HepG2 (cell line): ENCODE results near the gene FRMD8. TPM values are rescaled to one million over a fixed set of nuclear protein-coding genes. Genes with fewer than 3 reads are reported as not detected.

ENCODE experiments used
- ATAC-seq: fragments of 200-7000 bp; cut with Tn5 transposase; 3 replicates; pipeline ENCODE4 v1.9.1; 2020; ENCODE audit warnings: mild to moderate bottlenecking, moderate library complexity
- BruUV-seq: library from RNA; stranded (reverse); fragments of 400-500 nt; replicated peaks from 2 replicates; lab custom pipeline; 2021; lab: Mats Ljungman, UMichigan
- CTCF ChIA-PET: fragments of 300-600 bp; formaldehyde crosslinking; extraction: SDS; loops from one replicate; lab custom pipeline; 2021; ENCODE audit warnings: low total read pairs, inconsistent platforms, low intra/inter-chr PET ratio; lab: Yijun Ruan, JAX
- POLR2A ChIA-PET: fragments of 350-600 bp; sonication (Branson Sonifier 250); formaldehyde crosslinking; loops from one replicate; lab custom pipeline; 2020; ENCODE audit warnings: antibody characterized with exemption, inconsistent platforms; lab: Yijun Ruan, JAX
- DNase-seq: peaks from one replicate; pipeline ENCODE4 v3.0.0-alpha.2; 2015; ENCODE audit warnings: low spot score
- FAIRE-seq: peaks from 3 replicates; lab custom pipeline; 2011; peaks lifted over from hg19 to GRCh38; lab: Jason Lieb, UNC
- H2AFZ ChIP-seq: one replicate; pipeline ENCODE4 v1.6.1; 2011; ENCODE audit warnings: low read length, inconsistent platforms
- H3K27ac ChIP-seq: fragments of 300-600 bp; 3 replicates; pipeline ENCODE4 v1.8.0; 2011; ENCODE audit warnings: mixed run types, mild to moderate bottlenecking, mixed read lengths, low read length, inconsistent platforms; ENCODE audit not compliant: insufficient read depth; ENCODE audit errors: extremely low read length
- H3K27me3 ChIP-seq, 2 experiments: fragments of 200-600 bp in 1 of 2; 2 replicates in 1 of 2; 3 replicates in 1 of 2; pipeline versions ENCODE4 v1.6.0 to v1.8.0; 2011; ENCODE audit warnings: low read length in 2 of 2, mild to moderate bottlenecking in 2 of 2, moderate library complexity in 2 of 2, inconsistent platforms in 1 of 2; ENCODE audit not compliant: insufficient read depth in 2 of 2, control insufficient read depth in 1 of 2
- H3K36me3 ChIP-seq, 2 experiments: fragments of 200-600 bp in 1 of 2; replicated peaks in 1 of 2; 2 replicates in 1 of 2; 3 replicates in 1 of 2; pipeline versions ENCODE4 v1.5.1 to v1.8.0; 2011; ENCODE audit warnings: low read length in 2 of 2, inconsistent platforms in 1 of 2; ENCODE audit not compliant: insufficient read depth in 2 of 2, control insufficient read depth in 1 of 2
- H3K4me1 ChIP-seq: 2 replicates; pipeline ENCODE4 v1.5.1; 2012; ENCODE audit warnings: low read length, inconsistent platforms; ENCODE audit not compliant: insufficient read depth
- H3K4me2 ChIP-seq: 2 replicates; pipeline ENCODE4 v1.6.0; 2011; ENCODE audit warnings: low read depth, low read length, inconsistent platforms
- H3K4me3 ChIP-seq, 3 experiments: fragments of 200-600 bp in 1 of 3; sonication (generic), shearing (Covaris generic) in 1 of 3; replicated peaks in 1 of 3; 2 replicates each; pipeline ENCODE4 v1.5.1; 2011 to 2016; ENCODE audit warnings: low read length in 3 of 3, inconsistent platforms in 2 of 3, low read depth in 2 of 3, mild to moderate bottlenecking in 2 of 3, control low read depth in 1 of 3, mixed read lengths in 1 of 3; ENCODE audit not compliant: insufficient read depth in 1 of 3
- H3K79me2 ChIP-seq: one replicate; pipeline ENCODE4 v1.6.1; 2011; ENCODE audit warnings: low read length, inconsistent platforms; ENCODE audit not compliant: insufficient read depth
- H3K9ac ChIP-seq: 2 replicates; pipeline ENCODE4 v1.6.0; 2011; ENCODE audit warnings: mild to moderate bottlenecking, low read depth, low read length, inconsistent platforms; ENCODE audit not compliant: insufficient read depth
- H3K9me3 ChIP-seq: 2 replicates; pipeline ENCODE4 v1.5.1; 2012; ENCODE audit warnings: mild to moderate bottlenecking, low read length
- H4K20me1 ChIP-seq: 2 replicates; pipeline ENCODE4 v1.6.0; 2011; ENCODE audit warnings: inconsistent platforms, mild to moderate bottlenecking, low read length, moderate library complexity; ENCODE audit not compliant: insufficient read depth
- CBX2 ChIP-seq, 2 experiments: fragments of 200-600 bp in 1 of 2; sonication (generic); formaldehyde crosslinking in 1 of 2; IDR thresholded peaks; 2 replicates each; pipeline versions ENCODE4 v1.7.0 to v1.8.1; 2018 to 2022; ENCODE audit warnings: low read depth in 2 of 2, low read length in 1 of 2, mild to moderate bottlenecking in 1 of 2, missing genetic modification reagents in 1 of 2
- CENPX ChIP-seq: sonication (generic); formaldehyde crosslinking; IDR thresholded peaks from 2 replicates; pipeline ENCODE4 v1.9.0; 2021; ENCODE audit warnings: mild to moderate bottlenecking, missing genetic modification reagents, moderate library complexity
- ERF ChIP-seq: IDR thresholded peaks from 2 replicates; pipeline ENCODE4 v1.6.1; 2018; ENCODE audit warnings: missing biosample characterization, missing genetic modification reagents
- FIP1L1 ChIP-seq: fragments of 200-400 bp; formaldehyde crosslinking; IDR thresholded peaks from 2 replicates; pipeline ENCODE4 v1.6.1; 2018; ENCODE audit warnings: low read depth, mild to moderate bottlenecking, low read length, moderate library complexity, borderline replicate concordance; ENCODE audit not compliant: insufficient read depth
- IRX3 ChIP-seq: sonication (generic); formaldehyde crosslinking; IDR thresholded peaks from 2 replicates; pipeline ENCODE4 v1.8.1; 2023; ENCODE audit warnings: mild to moderate bottlenecking, low read depth, missing genetic modification reagents, borderline replicate concordance
- MEIS1 ChIP-seq: sonication (generic); formaldehyde crosslinking; IDR thresholded peaks from 2 replicates; pipeline ENCODE4 v1.9.0; 2021; ENCODE audit warnings: mild to moderate bottlenecking, missing genetic modification reagents, moderate library complexity, borderline replicate concordance
- NFE2L1 ChIP-seq: sonication (generic); formaldehyde crosslinking; IDR thresholded peaks from 2 replicates; pipeline ENCODE4 v1.4.0; 2020; ENCODE audit warnings: missing genetic modification reagents, mild to moderate bottlenecking, borderline replicate concordance
- NFRKB ChIP-seq: fragments of 450-650 bp; IDR thresholded peaks from 2 replicates; pipeline ENCODE4 v1.6.1; 2017
- SRSF4 ChIP-seq: fragments of 200-400 bp; formaldehyde crosslinking; IDR thresholded peaks from one replicate; pipeline ENCODE4 v1.6.1; 2018; ENCODE audit warnings: mild to moderate bottlenecking, low read depth, low read length, moderate library complexity; ENCODE audit not compliant: poor library complexity, severe bottlenecking
- ZNF234 ChIP-seq: sonication (generic); formaldehyde crosslinking; conservative IDR thresholded peaks from 2 replicates; pipeline ENCODE4 v1.5.1; 2020; ENCODE audit warnings: mild to moderate bottlenecking, missing genetic modification reagents
- ZNF275 ChIP-seq: sonication (generic); formaldehyde crosslinking; IDR thresholded peaks from 2 replicates; pipeline ENCODE4 v1.8.0; 2022; ENCODE audit warnings: missing genetic modification reagents, mild to moderate bottlenecking, inconsistent platforms, borderline replicate concordance
- ZNF552 ChIP-seq: sonication (generic); formaldehyde crosslinking; IDR thresholded peaks from 2 replicates; pipeline ENCODE4 v1.9.0; 2022; ENCODE audit warnings: missing genetic modification reagents, mild to moderate bottlenecking, borderline replicate concordance
- ZNF614 ChIP-seq: IDR thresholded peaks from 2 replicates; pipeline ENCODE4 v1.6.1; 2018; ENCODE audit warnings: missing biosample characterization, missing genetic modification reagents, inconsistent platforms, borderline replicate concordance
- ZNF619 ChIP-seq: sonication (generic); formaldehyde crosslinking; IDR thresholded peaks from 2 replicates; pipeline ENCODE4 v1.4.0; 2020; ENCODE audit warnings: mild to moderate bottlenecking, missing genetic modification reagents
- ZNF775 ChIP-seq: sonication (generic); formaldehyde crosslinking; IDR thresholded peaks from 2 replicates; pipeline ENCODE4 v1.4.0; 2020; ENCODE audit warnings: missing genetic modification reagents, mild to moderate bottlenecking, moderate library complexity, borderline replicate concordance
- ZSCAN9 ChIP-seq: IDR thresholded peaks from 2 replicates; pipeline ENCODE4 v1.6.1; 2016; ENCODE audit warnings: borderline replicate concordance
- WGBS: methylation state at CpG from one replicate; pipeline ENCODE4 v1.1.6; 2017; ENCODE audit warnings: low lambda C conversion rate; 5-methylcytosine and 5-hydroxymethylcytosine counted together
- in situ Hi-C: cut with HindIII; loops from 2 replicates; pipeline ENCODE4 v1.10.0; 2017; ENCODE audit warnings: low pct_unique_long_range_greater_than_20kb; ENCODE audit not compliant: extremely low pct_ligation_motif_present
- intact Hi-C: fragments of 100-400 bp; cut with micrococcal nuclease; formaldehyde crosslinking; loops from one replicate; pipeline ENCODE4 v1.10.0; 2022; ENCODE audit not compliant: unreplicated experiment
- polyA plus RNA-seq, 8 experiments: library from polyadenylated mRNA; depleted of rRNA in 3 of 8; stranded (reverse) in 7 of 8; unstranded in 1 of 8; fragments of >200 nt; fragmentation: Illumina TruSeq in 4 of 8; extraction: Trizol in 4 of 8; gene quantifications; 2 replicates each; pipeline versions ENCODE4 v1.2.1 to v1.2.3, GENCODE V29; 2011 to 2016; ENCODE audit warnings: low read depth in 4 of 8, missing spikeins in 1 of 8, mixed read lengths in 1 of 8; ENCODE audit not compliant: insufficient read depth in 1 of 8
- total RNA-seq, 5 experiments: library from RNA; depleted of rRNA; stranded (reverse); fragments of >200 nt; fragmentation: Illumina TruSeq; extraction: Trizol; gene quantifications; 2 replicates each; pipeline ENCODE4 v1.2.3, GENCODE V29; 2016; ENCODE audit warnings: low read depth in 1 of 5
- TF ChIP-seq, protein P1 (sequence below): sonication (generic); formaldehyde crosslinking; conservative IDR thresholded peaks from 2 replicates; pipeline ENCODE4 v1.8.0; 2022; ENCODE audit warnings: mild to moderate bottlenecking, moderate library complexity, missing genetic modification reagents

The FRMD8 gene
- total and polyA plus RNA-seq, 2 of the 13 experiments (the other 11 are each of a cell fraction or from before 2014, with no cell fraction given): 5.8 to 20.6 TPM

- TF ChIP-seq, protein P1, sequence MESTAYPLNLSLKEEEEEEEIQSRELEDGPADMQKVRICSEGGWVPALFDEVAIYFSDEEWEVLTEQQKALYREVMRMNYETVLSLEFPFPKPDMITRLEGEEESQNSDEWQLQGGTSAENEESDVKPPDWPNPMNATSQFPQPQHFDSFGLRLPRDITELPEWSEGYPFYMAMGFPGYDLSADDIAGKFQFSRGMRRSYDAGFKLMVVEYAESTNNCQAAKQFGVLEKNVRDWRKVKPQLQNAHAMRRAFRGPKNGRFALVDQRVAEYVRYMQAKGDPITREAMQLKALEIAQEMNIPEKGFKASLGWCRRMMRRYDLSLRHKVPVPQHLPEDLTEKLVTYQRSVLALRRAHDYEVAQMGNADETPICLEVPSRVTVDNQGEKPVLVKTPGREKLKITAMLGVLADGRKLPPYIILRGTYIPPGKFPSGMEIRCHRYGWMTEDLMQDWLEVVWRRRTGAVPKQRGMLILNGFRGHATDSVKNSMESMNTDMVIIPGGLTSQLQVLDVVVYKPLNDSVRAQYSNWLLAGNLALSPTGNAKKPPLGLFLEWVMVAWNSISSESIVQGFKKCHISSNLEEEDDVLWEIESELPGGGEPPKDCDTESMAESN (CRISPR knock-in tag): peak; percentile 83; the same call in 1 of the 2 replicates
These were observed 11.4 kb upstream of the FRMD8 start (continued) for GRCh38 chr11:65375012-65375411.

DNA sequence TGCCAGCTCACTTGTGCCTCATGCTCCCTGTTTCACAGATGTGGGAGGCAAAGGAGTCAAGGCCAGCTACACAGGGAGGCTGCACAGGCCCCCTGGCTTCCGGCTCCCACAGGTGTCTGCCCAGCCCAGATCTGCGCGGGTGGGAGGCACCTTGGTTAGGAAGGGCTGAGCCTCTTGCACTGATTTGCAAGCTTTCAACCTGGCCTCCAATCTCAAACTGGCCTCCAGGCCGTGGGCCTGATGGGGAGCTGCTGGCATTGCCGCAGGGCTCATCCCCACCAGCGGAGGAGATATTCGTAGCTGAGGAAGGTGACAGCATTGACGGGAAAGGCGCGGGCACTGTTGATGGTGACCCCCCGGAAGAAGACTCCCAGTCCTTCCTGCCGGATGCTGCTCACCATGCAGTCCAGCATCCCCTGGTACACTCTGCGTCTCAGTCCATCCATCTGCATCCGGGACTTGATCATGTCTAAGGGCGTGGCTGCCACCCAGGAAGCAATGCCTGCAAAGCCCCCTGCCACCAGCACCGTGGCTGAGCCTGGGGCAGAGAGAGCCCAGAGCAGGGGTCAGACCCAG is 10.2 kb upstream of the FRMD8 start:
- Histone ChIP-seq H3K27ac (no peak overlapping the region), H3K79me2 (no peaks in the 10 kb centered on the region), H3K36me3 (no peaks in the 10 kb centered on the region), H2AFZ (no peak overlapping the region), H3K4me1 (peaks cover 86% of the 10 kb centered on the region), H3K27me3 (peaks cover 0 to 2% of the 10 kb centered on the region in 2 experiments; a peak in 2 of 5 replicates), H4K20me1 (no peaks in the 10 kb centered on the region), H3K9me3 (no peaks in the 10 kb centered on the region), H3K4me3 (no peak overlapping the region), H3K9ac (no peak overlapping the region), H3K4me2 (no peak overlapping the region)
- WGBS: 81% methylated on average over 14 of the region's 16 CpGs
- DNase-seq: no peak
- ChIA-PET CTCF (no interaction called here), POLR2A (interaction anchor here (0.9 to 3.1 kb wide), 2 partner anchors 44 to 149 kb away, joined by 5 to 20 read pairs; partner anchors contain the start of gene SCYL1)
- no peak for ATAC-seq
- no peak for TF ChIP-seq ERF (CRISPR knock-in tag)
- TF ChIP-seq ZNF552 (CRISPR knock-in tag): no peak
- no peak for TF ChIP-seq ZNF614
- TF ChIP-seq ZNF234: no peak
- TF ChIP-seq ZNF275 (CRISPR knock-in tag): no peak
- TF ChIP-seq SRSF4: no peak
- TF ChIP-seq ZNF619 (CRISPR knock-in tag): no peak
- no peak for TF ChIP-seq NFRKB
- no peak for TF ChIP-seq ZNF775
- no peak for TF ChIP-seq IRX3 (CRISPR knock-in tag)
- TF ChIP-seq NFE2L1 (CRISPR knock-in tag): no peak
- TF ChIP-seq FIP1L1: no peak
- TF ChIP-seq MEIS1: no peak
- no peak for TF ChIP-seq CBX2 (IDR thresholded peaks at IDR 0.05; ENCODE audit: low read depth, low read length)
- TF ChIP-seq CBX2 (CRISPR knock-in tag; IDR thresholded peaks at IDR 0.05; ENCODE audit: low read depth): no peak
- no peak for TF ChIP-seq CENPX (CRISPR knock-in tag)
- TF ChIP-seq ZSCAN9 (CRISPR knock-in tag): no peak
- no peak for FAIRE-seq
- in situ Hi-C loops: no loop called here
- intact Hi-C loops: no loop called here
- BruUV-seq: no TSS peak
